GM21360 (cell line): Measurements from ENCODE around the gene DAPK3.
"Not testable (repeated sequence)": the region's sequence is repeated elsewhere in the genome, so short reads cannot be mapped to it uniquely, and the experiment has no call there.

ENCODE experiments used
- ATAC-seq: cut with Tn5 transposase; IDR thresholded peaks from one replicate; pipeline ENCODE4 v1.9.1; 2021; ENCODE audit warnings: mild to moderate bottlenecking, moderate library complexity; ENCODE audit not compliant: unreplicated experiment

The DAPK3 gene

DNA sequence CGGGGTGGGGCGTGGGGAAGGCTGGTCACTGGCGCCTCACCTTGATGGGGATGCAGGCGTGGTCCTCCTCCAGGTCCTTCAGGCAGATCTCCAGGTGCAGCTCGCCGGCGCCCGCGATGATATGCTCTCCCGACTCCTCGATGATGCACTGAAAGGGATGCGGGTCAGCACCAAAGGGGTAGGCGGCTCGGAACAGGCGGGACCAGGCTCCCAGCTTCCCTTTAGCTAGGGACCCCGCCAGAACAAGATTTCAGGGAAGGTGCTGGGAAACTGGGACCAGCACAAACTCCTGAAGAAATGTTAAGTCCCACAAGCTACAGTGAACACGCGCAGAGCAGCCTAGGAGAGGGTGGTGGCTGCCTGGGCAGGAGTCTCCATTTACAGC is 8.4 kb upstream of the DAPK3 start:
- no peak for ATAC-seq

DNA sequence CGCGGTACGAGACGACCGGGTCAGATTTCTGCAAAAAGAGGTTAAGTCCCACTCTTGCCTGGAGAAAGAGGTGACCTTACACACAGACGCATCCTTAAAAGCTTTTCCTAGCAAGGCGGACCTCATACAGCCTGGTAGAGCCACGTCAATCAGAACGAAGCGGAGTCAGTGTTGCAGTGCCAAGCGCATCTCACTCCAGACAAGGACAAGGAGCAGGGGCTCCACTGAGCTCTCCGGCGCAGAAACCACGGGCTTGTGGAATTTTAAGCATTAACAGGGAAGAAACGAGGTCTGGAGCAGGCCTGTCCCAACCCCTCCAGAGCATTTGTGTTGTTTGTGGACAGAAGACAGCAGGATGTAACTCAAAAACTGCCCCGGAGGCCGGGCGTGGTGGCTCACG is 7.2 kb upstream of the DAPK3 start:
- ATAC-seq = no peak

DNA sequence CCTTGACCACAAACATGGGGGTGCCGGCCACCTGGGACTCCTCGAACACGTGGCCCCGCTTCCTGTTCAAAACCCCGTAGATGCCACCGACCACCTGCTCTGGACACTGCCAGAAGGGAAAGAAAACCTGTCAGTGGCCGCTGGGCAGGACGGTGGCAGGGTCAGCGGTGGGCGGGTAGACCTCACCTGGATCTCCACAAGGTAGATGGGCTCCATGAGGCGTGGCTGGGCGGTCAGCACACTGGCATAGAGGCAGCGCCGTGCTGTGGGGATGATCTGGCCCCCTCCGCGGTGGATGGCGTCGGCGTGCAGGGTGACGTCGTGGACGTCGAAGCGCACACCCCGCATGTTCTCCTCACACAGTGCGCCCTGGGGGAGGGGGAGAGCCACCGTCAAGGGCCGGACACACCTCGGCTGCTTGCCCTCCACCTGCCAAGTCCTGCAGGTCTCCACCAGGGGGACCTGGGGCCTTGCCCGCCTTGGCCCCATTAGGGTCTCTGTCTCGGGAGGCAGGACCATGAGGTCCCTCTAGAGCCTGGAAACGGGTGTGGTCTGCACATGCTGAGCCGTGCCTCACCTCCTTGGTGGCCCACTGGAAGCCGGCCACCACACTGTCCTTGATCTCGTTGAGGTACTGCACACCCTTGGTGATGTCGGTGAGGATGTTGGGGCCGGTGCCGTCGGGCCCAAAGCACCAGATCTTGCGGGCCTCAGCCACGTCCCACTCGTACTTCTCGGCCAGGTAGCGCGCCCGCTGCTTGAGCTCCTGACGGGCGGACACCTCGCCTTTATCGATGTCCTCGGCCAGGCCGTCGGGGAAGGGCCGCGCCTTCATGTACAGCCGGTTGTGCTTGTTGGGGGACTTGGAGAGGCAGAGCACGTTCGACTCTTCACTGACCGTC is 6.6 kb upstream of the DAPK3 start:
- ATAC-seq = no peak

DNA sequence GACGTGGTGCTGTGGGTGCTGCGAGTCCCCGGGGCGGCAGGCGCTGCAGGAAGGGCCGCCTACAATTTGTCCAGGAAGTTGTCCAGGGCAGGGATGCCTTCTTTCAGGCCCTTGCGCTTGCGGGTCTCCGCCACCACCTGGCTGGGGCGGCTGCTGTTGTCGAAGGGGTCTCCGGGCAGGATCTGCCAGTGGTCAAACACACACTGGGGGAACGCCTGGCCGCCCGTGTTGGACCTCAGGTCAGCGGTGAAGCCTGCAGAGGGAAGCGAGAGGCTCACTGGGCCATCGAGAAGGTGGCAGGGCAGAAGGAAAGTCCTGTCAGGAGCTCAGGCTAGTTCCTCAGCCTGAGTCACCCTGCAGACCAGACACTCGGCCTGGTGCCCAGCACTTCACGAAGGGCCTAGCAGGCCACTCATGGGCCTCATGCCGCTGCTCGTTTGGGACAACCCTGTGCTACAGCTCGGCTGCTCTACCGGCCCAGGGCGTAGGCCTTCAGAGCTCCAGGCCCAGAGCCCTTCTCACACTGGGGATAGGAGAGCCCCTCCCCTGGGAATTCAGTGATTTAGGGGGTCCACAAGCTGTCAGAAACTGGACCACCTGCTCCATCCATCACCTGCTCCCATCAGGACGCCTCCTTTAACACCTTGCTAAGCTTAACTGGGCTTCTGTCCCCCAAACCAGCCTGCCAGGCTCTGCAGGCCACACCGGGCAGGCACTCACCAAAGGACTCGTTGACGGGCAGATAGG is 5.8 kb upstream of the DAPK3 start:
- ATAC-seq = no peak

DNA sequence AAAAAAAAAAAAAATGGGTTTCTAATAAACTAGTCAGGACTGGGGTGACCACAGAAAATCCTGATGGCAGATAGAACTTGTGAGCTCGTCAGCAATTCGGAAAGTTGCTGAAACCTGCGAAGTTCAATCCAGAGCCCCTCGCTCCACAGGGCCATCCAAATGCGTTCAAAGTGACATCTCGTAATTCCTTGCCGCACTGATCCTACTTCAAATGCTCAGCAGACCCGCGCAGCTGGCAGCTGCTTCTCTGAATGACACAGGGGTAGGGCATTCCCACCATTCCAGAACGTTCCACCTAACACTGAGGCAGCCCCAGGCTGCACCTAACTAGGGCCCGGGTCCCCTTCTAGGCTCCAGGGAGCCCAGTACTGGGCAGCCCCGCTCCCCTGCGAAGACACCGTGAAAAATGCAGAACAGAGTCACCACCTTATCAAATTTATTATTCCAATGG is 4.8 kb upstream of the DAPK3 start:
- no peak for ATAC-seq

DNA sequence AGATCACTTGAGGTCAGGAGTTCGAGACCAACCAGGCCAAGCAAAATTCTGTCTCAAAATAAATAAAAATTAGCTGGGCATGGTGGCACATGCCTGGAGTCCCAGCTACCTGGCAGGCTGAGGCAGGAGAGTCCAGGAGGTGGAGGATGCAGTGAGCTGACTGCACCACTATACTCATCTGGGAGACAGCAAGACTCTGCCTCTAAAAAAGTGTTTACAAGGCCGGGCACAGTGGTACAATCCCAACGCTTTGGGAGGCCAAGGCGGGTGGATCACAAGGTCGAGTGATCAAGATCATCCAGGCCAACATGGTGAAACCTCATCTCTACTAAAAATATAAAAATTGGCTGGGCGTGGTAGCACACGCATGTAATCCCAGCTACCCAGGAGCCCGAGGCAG is 4.2 kb upstream of the DAPK3 start:
- no peak for ATAC-seq

DNA sequence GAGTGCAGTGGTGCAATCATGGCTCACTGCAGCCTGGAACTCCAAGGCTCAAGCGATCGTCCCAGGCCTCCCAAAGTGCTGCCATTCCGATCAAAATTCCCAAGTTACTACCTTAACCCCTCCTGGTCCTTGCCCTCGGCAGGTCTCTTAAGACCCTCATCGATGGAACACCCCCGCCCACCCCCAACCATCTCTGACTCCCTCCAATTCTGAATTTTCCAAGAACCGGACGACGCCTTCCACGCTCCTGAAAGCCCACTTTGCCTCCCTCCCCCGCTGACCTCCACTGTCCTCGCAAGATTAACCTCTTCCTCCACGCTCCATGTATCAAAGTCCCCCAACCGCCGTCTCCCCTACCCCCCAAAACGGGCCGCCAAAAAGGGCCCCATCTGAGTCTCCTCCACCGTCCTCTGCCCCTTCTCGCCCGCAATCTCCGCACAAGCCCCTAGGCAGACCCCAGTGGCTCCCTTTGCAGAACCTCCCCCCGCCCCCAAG is 539 bp downstream of the DAPK3 start:
- peak; percentile 15 for ATAC-seq

DNA sequence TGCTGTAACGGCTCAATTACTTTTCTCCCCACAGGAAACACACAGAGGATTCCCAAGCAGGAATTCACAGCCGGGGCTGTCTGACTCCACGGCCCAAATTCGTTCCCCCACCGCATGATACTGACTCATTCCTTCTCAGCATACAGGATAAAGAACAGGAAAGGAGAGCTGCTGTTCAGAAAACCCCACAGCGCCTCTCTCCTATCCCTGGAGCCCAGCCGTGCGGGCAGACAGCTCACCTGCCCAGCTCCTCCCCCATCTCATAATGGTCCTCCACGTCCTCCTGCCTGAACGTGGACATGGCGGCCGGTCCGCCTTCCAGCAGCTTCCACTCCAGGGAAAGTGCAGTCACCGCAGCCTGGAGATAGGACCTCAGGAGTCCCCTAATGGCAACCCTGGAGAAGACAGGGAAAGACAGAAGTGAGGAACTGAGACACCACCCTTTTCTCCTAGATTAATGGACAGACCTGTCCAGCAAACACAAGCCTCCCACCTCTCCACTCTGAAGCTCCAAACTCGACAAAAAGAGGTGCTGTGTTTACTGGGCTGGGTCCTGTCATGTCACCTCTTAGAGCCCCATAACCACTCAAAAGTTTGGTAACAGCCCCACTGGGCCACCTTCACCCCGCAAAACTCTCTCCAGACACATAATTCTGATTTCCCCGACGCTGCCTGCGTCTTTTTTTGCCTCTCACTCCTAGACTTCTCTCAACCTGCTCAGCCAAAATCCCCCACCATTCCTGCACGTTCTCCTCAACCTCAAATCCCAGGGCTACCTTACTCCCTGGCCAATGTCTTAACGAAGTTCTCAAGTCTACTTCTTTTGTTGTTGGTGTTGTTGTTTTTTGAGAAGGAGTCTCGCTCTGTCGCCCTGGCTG is 1.2 kb downstream of the DAPK3 start:
- no peak for ATAC-seq

DNA sequence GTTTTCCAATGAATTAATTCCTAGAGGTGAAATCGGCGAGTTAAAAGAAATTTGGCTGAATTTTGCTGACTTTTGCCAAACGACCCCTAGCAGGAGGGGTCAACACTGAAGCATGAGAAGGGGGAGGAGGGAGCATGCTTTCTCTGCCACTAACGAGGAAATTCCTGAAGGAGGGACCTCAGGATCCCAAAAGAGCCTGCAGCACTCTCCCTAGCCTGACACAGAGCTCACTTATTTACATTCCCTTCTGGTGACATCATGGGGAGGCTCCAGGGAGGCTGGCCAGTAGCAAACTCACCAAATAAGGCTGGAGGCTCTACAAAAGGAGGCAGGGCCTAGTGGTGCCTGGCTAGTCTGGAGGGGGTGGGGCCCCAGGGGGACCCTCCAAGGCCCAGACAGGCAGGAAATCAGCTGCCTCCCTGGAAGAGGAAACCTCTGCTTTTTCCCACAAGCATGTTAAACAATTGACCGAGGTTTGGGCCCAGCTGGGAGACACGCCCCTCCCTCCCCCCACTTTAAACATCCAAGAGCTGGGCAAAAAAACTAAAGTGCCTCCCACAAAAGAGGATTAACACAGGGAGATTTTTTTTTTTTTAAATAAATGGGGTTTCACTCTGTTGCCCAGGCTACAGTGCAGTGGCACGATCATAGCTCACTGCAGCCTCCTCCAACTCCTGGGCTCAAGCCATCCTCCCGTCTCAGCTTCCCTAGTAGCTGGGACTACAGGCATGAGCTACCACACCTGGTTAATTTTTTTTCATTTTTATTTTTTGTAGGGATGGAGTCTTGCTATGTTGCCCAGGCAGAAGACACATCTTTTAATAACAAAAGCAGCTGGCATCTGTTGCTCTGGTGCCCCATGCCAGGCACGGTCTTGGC is 2.1 kb downstream of the DAPK3 start:
- no peak for ATAC-seq

DNA sequence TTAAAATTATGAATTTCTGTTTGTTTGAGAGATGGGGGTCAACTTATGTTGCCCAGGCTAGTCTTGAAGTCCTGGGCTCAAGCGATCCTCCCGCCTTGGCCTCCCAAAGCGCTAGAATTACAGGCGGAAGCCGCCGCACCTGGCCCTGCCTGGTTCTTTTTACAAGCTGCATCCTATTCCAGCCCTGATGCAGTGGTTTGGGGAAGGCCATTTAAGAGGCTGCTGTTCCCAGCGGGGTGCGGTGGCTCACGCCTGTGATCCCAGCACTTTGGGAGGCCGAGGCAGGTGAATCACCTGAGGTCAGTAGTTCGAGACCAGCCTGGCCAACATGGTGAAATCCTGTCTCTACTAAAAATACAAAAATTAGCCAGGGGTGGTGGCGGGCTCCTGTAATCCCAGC is 2.9 kb downstream of the DAPK3 start:
- not testable (repeated sequence) for ATAC-seq

DNA sequence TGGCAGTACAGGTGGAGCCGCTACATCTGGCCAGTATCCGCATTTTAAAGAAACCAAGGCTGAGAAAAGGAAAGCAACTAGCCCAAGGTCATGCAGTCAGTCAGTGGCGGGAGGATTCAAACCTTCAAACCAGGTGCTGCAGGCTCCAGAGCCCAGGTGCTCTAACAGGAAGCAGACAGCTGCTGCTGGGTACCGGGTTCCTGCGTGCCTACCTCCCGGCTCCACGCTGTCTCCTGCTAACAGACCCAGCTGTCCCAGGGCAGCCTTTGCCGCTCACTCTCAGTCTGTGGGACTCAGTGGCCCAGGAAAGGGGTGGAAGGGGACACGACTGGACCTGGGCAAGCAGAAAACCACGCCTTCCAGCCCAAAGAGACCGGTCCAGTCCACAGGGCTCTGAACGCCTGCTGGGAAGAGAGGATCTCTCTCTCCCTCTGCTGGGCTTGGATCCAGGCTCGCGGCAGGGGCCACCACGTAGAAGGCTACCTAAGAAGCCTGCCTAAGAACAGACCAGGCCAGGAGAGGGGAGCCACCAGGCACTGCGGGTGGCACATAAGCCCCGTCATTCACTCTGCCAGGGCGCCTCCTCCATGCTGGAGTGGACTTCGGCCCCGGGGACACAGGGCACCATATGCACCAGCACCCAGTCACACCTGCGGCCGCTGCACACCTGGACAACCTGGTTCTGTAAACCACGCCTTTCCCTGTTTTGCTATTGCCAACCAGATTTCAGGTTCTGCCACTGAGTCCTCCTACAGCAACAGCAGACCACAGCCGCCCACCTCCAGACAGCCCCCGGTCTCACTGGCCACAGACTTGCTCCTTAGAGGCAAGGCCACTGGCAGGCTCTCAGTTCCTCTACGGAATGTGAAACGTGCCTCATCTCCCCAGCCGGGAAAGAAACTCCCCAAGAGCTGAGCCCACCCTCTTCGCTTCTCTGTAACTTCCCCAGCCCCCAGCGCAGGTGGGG is 4.6 kb downstream of the DAPK3 start:
- no peak for ATAC-seq

DNA sequence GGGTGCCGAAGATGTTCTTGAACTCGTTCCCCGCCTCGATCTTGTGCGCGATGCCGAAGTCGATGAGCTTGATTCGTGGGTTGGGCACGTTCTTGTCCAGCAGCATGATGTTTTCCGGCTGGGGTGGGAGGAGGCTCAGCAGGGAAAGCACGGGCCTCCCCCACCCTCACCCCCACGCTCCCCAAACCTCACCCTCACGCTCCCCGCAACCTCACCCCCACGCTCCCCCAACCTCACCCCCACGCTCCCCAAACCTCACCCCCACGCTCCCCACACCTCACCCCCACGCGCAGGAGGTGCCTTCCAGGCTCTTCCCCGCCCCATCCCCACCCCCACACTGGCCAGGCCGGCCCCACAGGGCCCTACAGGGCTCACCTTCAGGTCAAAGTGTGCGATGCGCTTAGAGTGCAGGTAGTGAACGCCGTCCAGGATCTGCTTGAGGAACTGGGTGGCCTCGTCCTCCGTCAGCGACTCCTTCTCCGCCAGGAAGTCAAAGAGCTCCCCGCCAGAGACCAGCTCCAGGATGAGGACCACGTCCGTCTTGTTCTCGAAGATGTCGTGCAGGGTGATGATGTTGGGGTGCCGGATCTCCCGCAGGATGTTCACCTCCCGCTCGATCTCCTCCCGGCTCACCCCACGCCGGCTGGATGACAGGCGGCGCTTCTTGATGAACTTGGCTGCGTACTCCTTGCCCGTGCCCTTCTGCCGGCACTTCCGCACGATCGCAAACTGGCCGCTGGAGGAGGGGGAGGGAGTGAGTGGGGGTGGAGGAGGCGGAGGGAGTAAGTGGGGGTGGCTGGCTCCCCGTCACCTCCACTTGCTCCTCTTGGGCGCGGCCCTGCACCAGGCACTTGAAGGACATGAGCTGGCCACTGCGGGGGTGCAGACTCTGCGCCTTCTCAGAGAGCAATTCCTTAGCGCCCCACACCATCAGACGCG is 6.4 kb downstream of the DAPK3 start:
- no peak for ATAC-seq

DNA sequence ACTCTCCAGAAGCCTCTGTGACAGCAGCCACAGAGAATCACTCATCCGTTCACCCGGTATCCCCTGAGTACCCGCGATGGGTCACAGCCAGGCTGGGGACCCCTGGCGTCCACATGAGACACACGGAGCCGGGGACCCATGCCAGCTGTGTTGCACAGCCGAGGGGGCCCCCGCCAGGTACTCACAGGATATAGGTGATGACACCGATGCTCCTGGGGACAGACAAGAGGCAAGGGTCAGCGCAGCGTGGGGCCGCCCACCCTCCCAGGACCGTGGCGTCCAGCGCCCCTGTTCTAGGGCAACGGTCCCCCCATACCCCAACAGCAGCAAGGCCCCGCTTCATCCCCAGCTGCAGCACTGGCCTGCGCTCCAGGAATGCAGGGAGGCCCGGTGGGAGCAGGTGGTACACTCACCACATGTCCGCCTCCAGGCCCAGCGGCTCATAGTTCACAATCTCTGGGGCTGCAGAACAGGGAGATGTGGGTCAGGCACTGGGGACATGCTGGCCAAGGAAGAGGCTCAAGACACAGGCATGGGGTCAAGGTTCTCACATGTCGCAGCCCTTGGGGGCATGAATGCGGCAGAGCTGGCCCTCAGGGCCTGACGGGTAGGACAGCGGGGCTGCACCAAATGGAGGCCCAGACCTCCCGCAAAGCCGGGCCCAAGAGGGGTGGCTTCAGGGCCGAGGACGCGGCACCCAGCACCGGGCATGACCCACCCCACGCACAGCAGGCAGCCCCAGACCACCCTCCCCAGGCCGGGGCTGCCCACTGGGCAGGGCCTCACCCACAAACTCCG is 7.2 kb downstream of the DAPK3 start:
- no peak for ATAC-seq

DNA sequence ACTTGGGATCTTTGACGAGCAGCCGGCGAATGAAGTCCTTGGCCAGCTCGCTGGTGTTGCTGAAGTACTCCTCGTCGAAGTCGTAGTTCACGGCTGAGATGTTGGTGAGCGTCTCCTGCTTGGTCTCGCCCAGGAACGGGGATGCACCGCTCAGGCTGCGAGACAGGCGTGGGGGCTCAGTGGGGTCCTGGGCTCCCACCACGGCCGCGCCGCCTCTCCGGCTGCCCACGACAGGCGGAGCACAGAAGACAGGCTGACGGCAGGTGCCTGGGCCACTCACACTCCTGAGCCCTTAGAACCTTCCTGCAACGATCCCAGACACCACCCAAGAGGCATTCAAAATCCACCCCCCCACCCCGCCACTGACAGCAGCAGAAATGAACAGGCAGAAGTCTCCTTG is 9.9 kb downstream of the DAPK3 start:
- no peak for ATAC-seq

DNA sequence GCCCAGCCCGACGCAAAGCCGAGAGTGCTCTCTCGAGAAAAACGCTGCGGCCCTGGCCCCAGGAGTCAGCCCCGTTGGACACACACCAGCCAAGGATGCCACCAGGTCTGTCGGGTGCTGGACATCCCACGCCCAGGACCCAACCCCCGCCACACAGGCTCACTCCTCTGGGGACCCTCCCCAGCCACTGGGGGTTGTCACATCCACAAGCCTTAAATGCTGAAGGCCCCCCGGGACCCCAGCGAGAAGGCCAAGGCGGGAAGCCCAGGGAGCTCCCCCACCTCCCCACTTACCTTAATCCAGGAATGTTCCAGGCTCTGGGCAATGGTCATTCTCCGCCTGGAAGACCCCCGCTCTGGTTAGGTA is 11.2 kb downstream of the DAPK3 start:
- ATAC-seq = no peak

DNA sequence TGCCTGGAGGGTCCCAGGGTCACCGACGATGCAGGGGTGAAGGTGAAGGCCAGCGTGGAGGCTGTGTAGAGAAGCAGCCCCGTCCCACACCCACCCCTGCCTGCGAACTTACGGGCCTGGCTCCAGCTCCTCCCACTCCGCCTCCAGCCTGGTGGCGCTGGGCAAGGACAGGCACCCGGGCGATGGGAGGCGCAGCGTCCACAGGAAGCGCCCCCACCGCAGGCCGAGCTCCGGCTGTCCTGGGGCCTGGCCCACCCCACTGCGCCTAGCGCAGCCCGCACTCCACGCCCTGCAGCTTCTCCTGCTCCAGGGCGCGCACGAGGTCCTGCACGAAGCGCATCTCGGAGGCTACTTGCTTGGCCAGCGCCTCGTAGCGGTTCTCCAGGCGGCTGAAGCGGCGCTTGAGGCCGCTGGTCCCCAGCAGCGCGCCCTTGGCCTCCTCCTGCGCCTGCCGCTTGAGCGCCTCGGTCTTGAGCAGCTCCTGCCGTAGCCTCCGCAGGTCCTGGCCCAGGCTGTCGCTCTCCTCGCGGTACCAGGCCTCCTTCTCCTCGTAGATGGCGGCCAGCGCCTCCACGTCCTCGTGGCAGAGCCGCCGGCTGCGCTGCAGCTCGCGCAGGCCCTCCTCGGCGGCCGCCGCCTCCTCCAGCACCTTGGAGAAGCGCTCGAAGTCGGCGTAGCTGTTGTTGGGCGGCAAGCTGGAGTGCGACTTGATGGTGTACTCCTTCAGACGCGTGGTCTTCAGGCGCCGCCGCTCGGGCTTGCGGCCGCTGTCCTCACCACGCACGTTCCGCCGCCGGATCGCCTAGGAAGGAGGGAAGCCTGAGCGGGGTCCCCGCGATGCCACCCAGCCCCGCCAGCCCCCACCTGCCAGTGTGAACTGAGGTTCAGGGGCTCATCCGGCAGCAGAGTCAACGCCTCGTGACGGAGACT is 11.8 kb downstream of the DAPK3 start:
- ATAC-seq = no peak
